GM19239 (cell line): ENCODE measurements around the gene SP6.

Experiments used
- DNase-seq: peaks from one replicate; pipeline ENCODE4 v3.0.0; 2011; ENCODE audit warnings: low spot score; ENCODE audit not compliant: insufficient read length
- FAIRE-seq: peaks from 2 replicates; lab custom pipeline; 2011; peaks lifted over from hg19 to GRCh38; lab: Jason Lieb, UNC

Gene SP6

GRCh38 chr17:47850692-47851573, at the start of gene SP6:
Gene SP6 (minus strand): TSS chr17:47851163. CDS start chr17:47848429, 2,734 bp downstream.
- no peak for FAIRE-seq
- DNase-seq: peak; percentile 56

- no peak for DNase-seq
- FAIRE-seq: no peak
Observed at GRCh38 chr17:47899643-47900042, 48.7 kb upstream of the SP6 start.

GRCh38 chr17:47898241-47898640, 47.3 kb upstream of the SP6 start:
- DNase-seq: no peak
- no peak for FAIRE-seq

- no peak for FAIRE-seq
- DNase-seq: no peak
Observed at GRCh38 chr17:47897561-47897960, 46.6 kb upstream of the SP6 start.

- no peak for DNase-seq
Observed at GRCh38 chr17:47896672-47897490, 45.9 kb upstream of the SP6 start.

GRCh38 chr17:47895856-47896671, 45.1 kb upstream of the SP6 start, which contains the start of gene SP2:
Gene SP2 (plus strand): TSS chr17:47896236. CDS start chr17:47896287, 51 bp downstream.
- peak; percentile 96 for FAIRE-seq
- DNase-seq: peak; percentile 96

More at GRCh38 chr17:47896672-47897490, 45.9 kb upstream of the SP6 start:
- peak; percentile 62 for FAIRE-seq

GRCh38 chr17:47895347-47895855, 44.4 kb upstream of the SP6 start:
- FAIRE-seq (no peak), DNase-seq (no peak)

GRCh38 chr17:47894498-47895346, 43.8 kb upstream of the SP6 start:
- DNase-seq: no peak

GRCh38 chr17:47891545-47892088, 40.7 kb upstream of the SP6 start:
- FAIRE-seq: no peak
- no peak for DNase-seq

More at GRCh38 chr17:47894498-47895346, 43.8 kb upstream of the SP6 start:
- FAIRE-seq: no peak

GRCh38 chr17:47889734-47890529, 39.0 kb upstream of the SP6 start:
- DNase-seq: peak; percentile 65
- peak; percentile 86 for FAIRE-seq

- DNase-seq: no peak
- FAIRE-seq: no peak
Observed at GRCh38 chr17:47888293-47888692, 37.3 kb upstream of the SP6 start.

- no peak for DNase-seq
Observed at GRCh38 chr17:47884905-47885730, 34.2 kb upstream of the SP6 start.

GRCh38 chr17:47884427-47884740, 33.4 kb upstream of the SP6 start:
- no peak for FAIRE-seq
- DNase-seq: no peak

More at GRCh38 chr17:47884905-47885730, 34.2 kb upstream of the SP6 start:
- FAIRE-seq: no peak

GRCh38 chr17:47883589-47884426, 32.8 kb upstream of the SP6 start:
- FAIRE-seq (no peak), DNase-seq (no peak)

- FAIRE-seq (no peak), DNase-seq (no peak)
Observed at GRCh38 chr17:47882695-47883588, 32.0 kb upstream of the SP6 start.
